GM06990 (cell line): ENCODE measurements around the gene FKBP1B.

Experiments
- DNase-seq: peaks from one replicate; pipeline ENCODE4 v3.0.0-alpha.2; 2011; ENCODE audit not compliant: insufficient read length; ENCODE audit errors: extremely low read depth
- H3K27me3 ChIP-seq: replicated peaks from 2 replicates; pipeline ENCODE4 v1.6.0; 2011; ENCODE audit warnings: low read length; ENCODE audit not compliant: control insufficient read depth, insufficient read depth
- H3K36me3 ChIP-seq: 2 replicates; pipeline ENCODE4 v1.5.1; 2011; ENCODE audit warnings: low read length; ENCODE audit not compliant: control insufficient read depth, insufficient read depth
- H3K4me3 ChIP-seq: replicated peaks from 2 replicates; pipeline ENCODE4 v1.5.1; 2011; ENCODE audit warnings: low read depth, mild to moderate bottlenecking, control low read depth, low read length
- TF ChIP-seq, protein P1 (sequence below): IDR thresholded peaks from 2 replicates; pipeline ENCODE4 v1.5.1; 2011; ENCODE audit warnings: low read length, control low read depth, mild to moderate bottlenecking, inconsistent platforms; ENCODE audit not compliant: insufficient read depth, poor library complexity, severe bottlenecking

The FKBP1B gene

GRCh38 chr2:24110660-24111303 is 61.2 kb downstream of the FKBP1B start:
- no peak overlapping the region for H3K4me3 ChIP-seq
- H3K36me3 ChIP-seq: no peaks in the 10 kb centered on the region
- TF ChIP-seq, protein P1, sequence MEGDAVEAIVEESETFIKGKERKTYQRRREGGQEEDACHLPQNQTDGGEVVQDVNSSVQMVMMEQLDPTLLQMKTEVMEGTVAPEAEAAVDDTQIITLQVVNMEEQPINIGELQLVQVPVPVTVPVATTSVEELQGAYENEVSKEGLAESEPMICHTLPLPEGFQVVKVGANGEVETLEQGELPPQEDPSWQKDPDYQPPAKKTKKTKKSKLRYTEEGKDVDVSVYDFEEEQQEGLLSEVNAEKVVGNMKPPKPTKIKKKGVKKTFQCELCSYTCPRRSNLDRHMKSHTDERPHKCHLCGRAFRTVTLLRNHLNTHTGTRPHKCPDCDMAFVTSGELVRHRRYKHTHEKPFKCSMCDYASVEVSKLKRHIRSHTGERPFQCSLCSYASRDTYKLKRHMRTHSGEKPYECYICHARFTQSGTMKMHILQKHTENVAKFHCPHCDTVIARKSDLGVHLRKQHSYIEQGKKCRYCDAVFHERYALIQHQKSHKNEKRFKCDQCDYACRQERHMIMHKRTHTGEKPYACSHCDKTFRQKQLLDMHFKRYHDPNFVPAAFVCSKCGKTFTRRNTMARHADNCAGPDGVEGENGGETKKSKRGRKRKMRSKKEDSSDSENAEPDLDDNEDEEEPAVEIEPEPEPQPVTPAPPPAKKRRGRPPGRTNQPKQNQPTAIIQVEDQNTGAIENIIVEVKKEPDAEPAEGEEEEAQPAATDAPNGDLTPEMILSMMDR: no peak
- no peak for DNase-seq
- no peaks in the 10 kb centered on the region for H3K27me3 ChIP-seq

DNA sequence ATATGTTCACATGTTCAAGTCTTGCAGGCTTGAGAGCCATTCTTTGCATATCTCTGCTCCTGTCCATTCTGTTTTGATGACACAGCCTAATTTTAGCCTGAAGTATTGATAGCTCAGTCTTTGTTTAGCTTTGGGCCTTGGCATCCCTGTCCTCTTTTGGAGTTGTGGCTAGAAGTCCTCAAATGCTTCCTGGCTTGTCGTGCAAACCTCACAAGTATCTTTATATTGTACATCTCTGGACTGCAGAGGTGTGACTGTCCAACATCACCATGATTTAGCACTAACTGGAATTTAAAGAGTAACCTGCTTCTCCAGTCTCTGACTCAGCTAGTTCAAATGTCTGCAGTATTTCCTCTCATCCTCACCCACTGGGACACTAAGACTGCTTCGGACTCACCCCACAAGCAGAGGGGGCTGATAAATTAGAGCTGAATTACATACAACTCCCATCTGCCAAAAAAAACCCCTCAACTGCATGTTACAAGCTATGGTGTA is 61.9 kb downstream of the FKBP1B start:
- no peaks in the 10 kb centered on the region for H3K27me3 ChIP-seq
- TF ChIP-seq, protein P1: no peak
- H3K36me3 ChIP-seq: no peaks in the 10 kb centered on the region
- H3K4me3 ChIP-seq: no peak overlapping the region
- no peak for DNase-seq
